GM12801 (cell line): Measurements from ENCODE around the gene LRIG1.

ENCODE experiments used
- TF ChIP-seq, protein P1 (sequence below): IDR thresholded peaks from one replicate; pipeline ENCODE4 v1.5.1; 2011; ENCODE audit warnings: control low read depth; ENCODE audit not compliant: insufficient read length; ENCODE audit errors: extremely low read depth

LRIG1 gene, protein sequence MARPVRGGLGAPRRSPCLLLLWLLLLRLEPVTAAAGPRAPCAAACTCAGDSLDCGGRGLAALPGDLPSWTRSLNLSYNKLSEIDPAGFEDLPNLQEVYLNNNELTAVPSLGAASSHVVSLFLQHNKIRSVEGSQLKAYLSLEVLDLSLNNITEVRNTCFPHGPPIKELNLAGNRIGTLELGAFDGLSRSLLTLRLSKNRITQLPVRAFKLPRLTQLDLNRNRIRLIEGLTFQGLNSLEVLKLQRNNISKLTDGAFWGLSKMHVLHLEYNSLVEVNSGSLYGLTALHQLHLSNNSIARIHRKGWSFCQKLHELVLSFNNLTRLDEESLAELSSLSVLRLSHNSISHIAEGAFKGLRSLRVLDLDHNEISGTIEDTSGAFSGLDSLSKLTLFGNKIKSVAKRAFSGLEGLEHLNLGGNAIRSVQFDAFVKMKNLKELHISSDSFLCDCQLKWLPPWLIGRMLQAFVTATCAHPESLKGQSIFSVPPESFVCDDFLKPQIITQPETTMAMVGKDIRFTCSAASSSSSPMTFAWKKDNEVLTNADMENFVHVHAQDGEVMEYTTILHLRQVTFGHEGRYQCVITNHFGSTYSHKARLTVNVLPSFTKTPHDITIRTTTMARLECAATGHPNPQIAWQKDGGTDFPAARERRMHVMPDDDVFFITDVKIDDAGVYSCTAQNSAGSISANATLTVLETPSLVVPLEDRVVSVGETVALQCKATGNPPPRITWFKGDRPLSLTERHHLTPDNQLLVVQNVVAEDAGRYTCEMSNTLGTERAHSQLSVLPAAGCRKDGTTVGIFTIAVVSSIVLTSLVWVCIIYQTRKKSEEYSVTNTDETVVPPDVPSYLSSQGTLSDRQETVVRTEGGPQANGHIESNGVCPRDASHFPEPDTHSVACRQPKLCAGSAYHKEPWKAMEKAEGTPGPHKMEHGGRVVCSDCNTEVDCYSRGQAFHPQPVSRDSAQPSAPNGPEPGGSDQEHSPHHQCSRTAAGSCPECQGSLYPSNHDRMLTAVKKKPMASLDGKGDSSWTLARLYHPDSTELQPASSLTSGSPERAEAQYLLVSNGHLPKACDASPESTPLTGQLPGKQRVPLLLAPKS

DNA sequence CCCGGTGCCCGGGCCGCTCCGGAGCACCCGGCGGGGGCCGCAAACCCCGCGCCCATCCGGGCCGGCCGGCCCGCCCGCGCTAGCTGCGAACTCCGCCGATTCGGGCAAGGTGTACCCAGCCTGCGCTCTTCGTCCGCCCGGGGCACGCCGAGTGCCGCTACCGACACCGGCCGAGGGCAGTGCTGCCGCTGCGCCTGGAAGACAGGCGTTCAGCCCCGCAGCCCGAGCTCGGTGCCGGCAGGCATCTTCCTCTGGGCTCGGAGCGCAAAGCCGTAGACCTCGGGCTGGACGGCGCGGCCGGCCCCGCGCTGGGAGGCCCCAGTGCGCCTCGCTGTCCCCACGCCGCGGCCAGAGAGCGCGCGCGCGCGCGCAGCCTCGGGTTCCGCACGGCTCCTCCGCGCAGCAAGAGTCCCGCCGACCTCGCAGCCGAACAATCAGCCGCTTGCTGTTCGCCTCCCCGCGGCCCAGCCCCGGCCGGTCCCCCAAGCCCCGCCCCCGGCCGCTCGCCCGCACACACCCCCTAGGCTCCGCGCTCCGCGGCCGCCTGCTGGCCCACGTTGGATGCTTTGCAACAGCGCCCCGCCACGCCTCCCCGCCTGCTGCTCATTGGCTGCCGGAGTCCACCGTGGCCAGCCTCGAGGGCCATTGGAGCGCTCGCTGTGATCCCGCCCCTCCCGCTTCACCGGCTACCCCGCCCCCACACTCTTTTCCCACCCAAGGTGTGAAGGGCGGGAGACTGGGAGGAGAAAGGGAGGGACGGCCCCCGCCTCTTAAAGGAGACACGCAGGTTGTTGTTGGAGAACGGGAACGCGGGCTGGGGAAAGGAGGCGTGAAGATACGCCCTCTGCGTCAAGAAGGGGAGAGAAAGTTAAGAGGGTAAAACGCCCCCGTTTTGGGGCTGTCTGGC lies at the start of gene LRIG1:
Gene LRIG1, minus strand, starts transcription at position 447 of the 907 bp plus-strand sequence. CDS start 615 bp downstream, outside the sequence.
- TF ChIP-seq, protein P1, sequence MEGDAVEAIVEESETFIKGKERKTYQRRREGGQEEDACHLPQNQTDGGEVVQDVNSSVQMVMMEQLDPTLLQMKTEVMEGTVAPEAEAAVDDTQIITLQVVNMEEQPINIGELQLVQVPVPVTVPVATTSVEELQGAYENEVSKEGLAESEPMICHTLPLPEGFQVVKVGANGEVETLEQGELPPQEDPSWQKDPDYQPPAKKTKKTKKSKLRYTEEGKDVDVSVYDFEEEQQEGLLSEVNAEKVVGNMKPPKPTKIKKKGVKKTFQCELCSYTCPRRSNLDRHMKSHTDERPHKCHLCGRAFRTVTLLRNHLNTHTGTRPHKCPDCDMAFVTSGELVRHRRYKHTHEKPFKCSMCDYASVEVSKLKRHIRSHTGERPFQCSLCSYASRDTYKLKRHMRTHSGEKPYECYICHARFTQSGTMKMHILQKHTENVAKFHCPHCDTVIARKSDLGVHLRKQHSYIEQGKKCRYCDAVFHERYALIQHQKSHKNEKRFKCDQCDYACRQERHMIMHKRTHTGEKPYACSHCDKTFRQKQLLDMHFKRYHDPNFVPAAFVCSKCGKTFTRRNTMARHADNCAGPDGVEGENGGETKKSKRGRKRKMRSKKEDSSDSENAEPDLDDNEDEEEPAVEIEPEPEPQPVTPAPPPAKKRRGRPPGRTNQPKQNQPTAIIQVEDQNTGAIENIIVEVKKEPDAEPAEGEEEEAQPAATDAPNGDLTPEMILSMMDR, result no peak

- TF ChIP-seq, protein P1, result no peak
Observed at GRCh38 chr3:66544619-66545429, 44.0 kb upstream of the LRIG1 start.

DNA sequence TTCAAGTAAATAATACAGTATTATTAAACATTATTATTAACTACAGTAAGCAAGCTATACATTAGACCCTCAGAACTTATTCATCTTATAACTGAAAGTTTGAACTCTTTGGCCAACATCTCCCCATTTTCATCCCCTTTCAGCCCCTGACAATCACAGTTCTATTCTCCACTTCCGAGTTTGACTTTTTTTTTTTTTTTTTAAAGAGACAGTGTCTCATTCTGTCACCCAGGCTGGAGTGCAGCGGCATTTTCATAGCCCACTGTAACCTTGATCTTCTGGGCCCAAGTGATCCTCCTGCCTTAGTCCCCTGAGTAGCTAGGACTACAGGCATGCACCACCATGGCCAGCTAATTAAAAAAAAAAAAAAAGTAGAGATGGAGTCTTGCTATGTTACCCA lies 41.3 kb upstream of the LRIG1 start:
- TF ChIP-seq, protein P1, result no peak

GRCh38 chr3:66539466-66539989 lies 38.7 kb upstream of the LRIG1 start:
- TF ChIP-seq, protein P1, result no peak

DNA sequence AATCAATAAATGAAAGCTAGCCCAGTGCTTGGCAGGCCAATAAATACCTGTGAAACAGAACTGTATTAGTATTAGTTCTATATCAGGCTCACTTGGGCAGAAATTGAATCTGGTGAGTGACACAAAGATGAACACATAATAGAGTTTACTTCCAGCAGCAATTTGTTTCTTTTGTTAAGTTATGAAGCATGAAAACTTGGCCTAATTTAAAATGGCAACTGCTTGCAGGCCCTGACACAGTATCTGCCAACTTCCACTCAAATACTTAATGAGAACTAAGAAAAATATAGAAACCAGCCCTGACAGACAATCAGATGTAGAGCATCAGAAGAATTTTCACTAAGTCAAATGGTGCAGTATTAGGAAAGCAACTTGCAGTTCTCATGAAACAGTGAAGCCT lies 37.6 kb upstream of the LRIG1 start:
- TF ChIP-seq, protein P1, result no peak

DNA sequence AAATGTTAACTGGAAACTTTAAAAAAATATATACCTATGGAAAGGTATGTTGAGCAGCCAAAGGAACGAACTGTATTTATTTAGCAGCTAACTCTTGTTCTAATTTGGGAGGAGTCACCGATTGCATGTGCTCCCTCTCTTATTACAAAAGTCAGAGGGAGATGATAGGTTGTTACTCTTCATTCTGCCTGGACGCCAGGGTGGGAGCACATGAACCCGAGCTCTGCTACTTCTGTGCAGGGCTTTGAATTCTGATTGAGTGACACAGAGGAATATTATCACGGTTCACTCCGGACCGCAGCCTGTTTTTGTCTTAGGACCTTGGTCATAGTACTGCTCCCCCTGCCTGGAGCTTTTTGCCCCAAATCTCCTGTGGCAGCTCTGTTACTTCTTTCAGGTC lies 36.9 kb upstream of the LRIG1 start:
- TF ChIP-seq, protein P1, result no peak
